Peyer's patch (tissue), 4 donors: ENCODE data around the gene PLIN1.

Experiments used
- CTCF ChIP-seq, 6 experiments: fragments of 450-650 bp in 4 of 6; fragments of 200-600 bp in 2 of 6; sonication (generic) in 1 of 6; IDR thresholded peaks; one replicate each; pipeline ENCODE4 v1.5.1; 2017 to 2019; ENCODE audit warnings: antibody characterized with exemption in 6 of 6, mild to moderate bottlenecking in 3 of 6, moderate library complexity in 1 of 6
- POLR2A ChIP-seq, 2 donors: fragments of 450-650 bp; IDR thresholded peaks; one replicate each; pipeline ENCODE4 v1.5.1; 2017; ENCODE audit warnings: antibody characterized with exemption in 2 of 2, mild to moderate bottlenecking in 2 of 2, moderate library complexity in 2 of 2

GRCh38 chr15:89657686-89658200, 21.4 kb downstream of the PLIN1 start:
- TF ChIP-seq POLR2A (IDR thresholded peaks at IDR 0.05) (no peak), CTCF (IDR thresholded peaks at IDR 0.05) (no peak)
